Ovary (tissue), 9 donors: ENCODE results near the gene IRF8. TPM values are rescaled to one million over a fixed set of nuclear protein-coding genes. Genes with fewer than 3 reads are reported as not detected.
"Not testable (repeated sequence)": the region's sequence is repeated elsewhere in the genome, so short reads cannot be mapped to it uniquely, and the experiment has no call there.

Source experiments
- DNase-seq, 5 donors: peaks; one replicate each; pipeline ENCODE4 v3.0.0-alpha.2; 2019 to 2020
- H3K27ac ChIP-seq, 2 donors: fragments of 200-600 bp; one replicate each; pipeline versions ENCODE4 v1.5.1 to v1.8.0; 2019 to 2022
- H3K27me3 ChIP-seq: fragments of 200-600 bp; one replicate; pipeline ENCODE4 v1.8.0; 2022
- H3K36me3 ChIP-seq: fragments of 200-600 bp; sonication (generic); one replicate; pipeline ENCODE4 v1.5.1; 2019
- H3K4me1 ChIP-seq: one replicate; pipeline ENCODE4 v1.8.1; 2013; ENCODE audit warnings: mild to moderate bottlenecking, moderate library complexity; ENCODE audit not compliant: insufficient read depth
- H3K4me3 ChIP-seq: fragments of 200-600 bp; sonication (generic); one replicate; pipeline ENCODE4 v1.5.1; 2017
- H3K9me3 ChIP-seq, 2 donors: fragments of 200-600 bp in 1 of 2; sonication (generic) in 1 of 2; one replicate each; pipeline versions ENCODE4 v1.5.1 to v1.8.1; 2013 to 2019; ENCODE audit warnings: mild to moderate bottlenecking in 1 of 2, moderate library complexity in 1 of 2
- CTCF ChIP-seq, 3 donors: fragments of 450-650 bp in 2 of 3; fragments of 200-600 bp in 1 of 3; IDR thresholded peaks; one replicate each; pipeline versions ENCODE4 v1.5.1 to v1.8.0; 2016 to 2022; ENCODE audit warnings: antibody characterized with exemption in 3 of 3, mild to moderate bottlenecking in 1 of 3
- EP300 ChIP-seq: sonication (generic); formaldehyde crosslinking; IDR thresholded peaks from one replicate; pipeline ENCODE4 v1.6.1; 2017; ENCODE audit warnings: antibody characterized with exemption
- POLR2A ChIP-seq: fragments of 450-650 bp; IDR thresholded peaks from one replicate; pipeline ENCODE4 v1.6.1; 2017; ENCODE audit warnings: antibody characterized with exemption, mild to moderate bottlenecking, moderate library complexity
- WGBS, 3 donors: extraction: QIAGEN DNeasy Blood & Tissue Kit in 1 of 3; methylation state at CpG; one replicate each; pipeline versions ENCODE4 v1.1.5 to v1.1.7; 2013 to 2017; 5-methylcytosine and 5-hydroxymethylcytosine counted together
- intact Hi-C, 4 donors: fragments of 100-400 bp; cut with DNase I; formaldehyde crosslinking; loops; one replicate each; pipeline versions ENCODE4 v1.11.0 to v1.15.1; 2022 to 2023
- polyA plus RNA-seq, 2 donors: library from polyadenylated mRNA; stranded (reverse); fragments of 200-250 nt in 1 of 2; fragments of 350-450 nt in 1 of 2; fragmentation: Illumina TruSeq in 1 of 2; extraction: RNeasy Lipid Tissue Mini Kit (QIAGEN cat#74804) in 1 of 2; gene quantifications; one replicate each; pipeline ENCODE4 v1.2.3, GENCODE V29; 2013 to 2014
- total RNA-seq, 7 donors: library from RNA; depleted of rRNA in 2 of 7; stranded (reverse); fragments of >200 nt in 2 of 7; fragmentation: NEBNext Ultra II Directional in 3 of 7; extraction: Animal tissue kit (Norgen Biotek cat#: 25700) in 3 of 7; gene quantifications; one replicate each; pipeline versions ENCODE4 v1.1.0 to v1.2.4, GENCODE V29; 2016 to 2023
- donor health status: DM: no; HTN: no; CAD: no; lungs with moderate emphysema.
- donor health status: DM: no; HTN: no; CAD: no.
- donor health status: Bipolar disorder and iron deficiency.
- donor health status: DM: yes; HTN: yes; CAD: no.
- donor health status: DM: no; HTN: no; CAD: no.
- donor health status: DM: yes; HTN: yes; CAD: no.

The IRF8 gene
- total and polyA plus RNA-seq, 9 donors, result 1.8 to 24.1 (median 3.6) TPM

- no peak overlapping the region for H3K4me3 ChIP-seq
- intact Hi-C loops, result no loop called here
- H3K9me3 ChIP-seq, result no peaks in the 10 kb centered on the region
- no peaks in the 10 kb centered on the region for H3K27me3 ChIP-seq
- DNase-seq, result no peak
- WGBS, 3 donors, result 95 to 98% (median 98%) methylated on average over 20 of the region's 20 CpGs
- no peaks in the 10 kb centered on the region for H3K36me3 ChIP-seq
- no peak overlapping the region for H3K27ac ChIP-seq
- no peak for TF ChIP-seq POLR2A
- TF ChIP-seq CTCF (IDR thresholded peaks at IDR 0.05), result no peak
- TF ChIP-seq EP300, result no peak
- H3K4me1 ChIP-seq, result peaks cover 5% of the 10 kb centered on the region
These were observed 6.4 kb downstream of the IRF8 start for GRCh38 chr16:85905110-85906095.

DNA sequence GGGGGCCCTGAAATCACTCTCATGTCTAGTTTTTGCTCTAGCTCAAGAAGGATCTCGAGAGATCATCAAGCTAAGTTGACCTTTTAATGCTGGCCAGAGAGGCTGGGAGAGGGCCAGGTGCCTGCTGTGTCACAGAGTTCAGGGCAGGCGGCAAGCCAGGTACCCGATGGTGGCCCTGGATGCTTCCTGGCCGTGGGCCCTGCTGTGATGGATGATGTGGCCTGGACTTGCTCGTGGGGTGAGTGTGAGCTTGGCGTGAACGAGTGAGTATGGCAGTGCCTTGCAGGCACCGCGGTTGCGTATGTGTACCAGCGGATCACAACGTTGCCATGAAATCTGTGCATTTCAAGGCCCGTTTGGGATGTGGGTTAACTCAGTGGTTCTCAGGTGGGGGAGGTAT, 7.4 kb downstream of the IRF8 start:
- H3K27me3 ChIP-seq, result no peaks in the 10 kb centered on the region
- no peaks in the 10 kb centered on the region for H3K9me3 ChIP-seq
- WGBS, 3 donors, result 92 to 96% (median 95%) methylated on average over 13 of the region's 13 CpGs
- no peaks in the 10 kb centered on the region for H3K36me3 ChIP-seq
- intact Hi-C loops, result no loop called here
- no peak overlapping the region for H3K27ac ChIP-seq
- TF ChIP-seq EP300, result no peak
- TF ChIP-seq CTCF (IDR thresholded peaks at IDR 0.05), result no peak
- TF ChIP-seq POLR2A, result no peak
- H3K4me3 ChIP-seq, result no peak overlapping the region
- DNase-seq, result no peak
- H3K4me1 ChIP-seq, result peaks cover 5% of the 10 kb centered on the region

DNA sequence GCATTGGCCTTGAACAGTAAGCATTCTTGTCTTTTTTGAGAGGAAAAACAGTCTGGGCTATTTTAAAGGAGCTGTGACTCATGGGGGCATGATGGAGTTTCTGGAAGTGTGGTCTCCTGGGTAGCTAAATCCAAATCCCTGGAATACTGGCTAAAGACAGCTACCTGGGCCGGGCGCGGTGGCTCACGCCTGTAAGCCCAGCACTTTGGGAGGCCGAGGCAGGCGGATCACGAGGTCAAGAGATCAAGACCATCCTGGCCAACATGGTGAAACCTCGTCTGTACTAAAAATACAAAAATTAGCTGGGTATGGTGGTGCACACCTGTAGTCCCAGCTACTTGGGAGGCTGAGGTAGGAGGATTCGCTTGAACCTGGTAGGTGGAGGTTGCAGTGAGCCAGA, 8.3 kb downstream of the IRF8 start:
- H3K27ac ChIP-seq, H3K4me3 ChIP-seq, H3K4me1 ChIP-seq, intact Hi-C loops, H3K36me3 ChIP-seq, DNase-seq, H3K9me3 ChIP-seq, H3K27me3 ChIP-seq: not testable (repeated sequence)
- WGBS, 3 donors, result 83 to 92% (median 88%) methylated on average over 9 of the region's 9 CpGs

GRCh38 chr16:85908444-85908843, 9.5 kb downstream of the IRF8 start:
- H3K4me1 ChIP-seq, result peaks cover 6% of the 10 kb centered on the region
- DNase-seq, result no peak
- no peaks in the 10 kb centered on the region for H3K36me3 ChIP-seq
- 89 to 95% (median 90%) methylated on average over 3 of the region's 3 CpGs for WGBS, 3 donors
- intact Hi-C loops, result no loop called here
- H3K27me3 ChIP-seq, result no peaks in the 10 kb centered on the region
- H3K27ac ChIP-seq, result no peak overlapping the region
- no peak overlapping the region for H3K4me3 ChIP-seq
- TF ChIP-seq EP300, result no peak
- TF ChIP-seq POLR2A, result no peak
- TF ChIP-seq CTCF (IDR thresholded peaks at IDR 0.05), result no peak
- no peaks in the 10 kb centered on the region for H3K9me3 ChIP-seq

DNA sequence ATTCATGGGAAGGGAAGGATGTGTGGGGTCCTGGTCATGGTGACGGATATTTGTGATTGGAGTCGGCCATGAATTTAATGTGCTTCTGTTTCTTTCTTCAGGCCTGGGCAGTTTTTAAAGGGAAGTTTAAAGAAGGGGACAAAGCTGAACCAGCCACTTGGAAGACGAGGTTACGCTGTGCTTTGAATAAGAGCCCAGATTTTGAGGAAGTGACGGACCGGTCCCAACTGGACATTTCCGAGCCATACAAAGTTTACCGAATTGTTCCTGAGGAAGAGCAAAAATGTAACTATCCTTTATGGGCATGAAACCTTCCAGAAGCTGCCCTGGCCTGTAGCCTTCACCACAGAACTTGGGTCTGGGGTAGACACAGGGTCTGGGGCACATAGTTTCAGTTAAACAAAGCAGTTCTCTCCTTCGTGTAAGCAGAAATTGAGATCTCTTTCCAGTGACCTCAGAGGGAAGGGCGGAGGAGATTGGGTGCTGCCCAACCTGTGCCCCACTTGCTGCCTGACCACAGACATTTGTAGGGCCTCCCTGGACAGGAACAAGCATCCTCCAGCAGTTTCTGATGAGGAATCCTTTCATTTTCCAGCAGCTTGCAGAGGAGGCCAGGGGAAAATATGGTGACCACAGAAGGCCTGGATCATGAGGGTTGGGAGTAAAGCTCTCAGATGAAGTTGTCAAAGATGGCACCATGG, 10.1 kb downstream of the IRF8 start:
- peaks cover 6% of the 10 kb centered on the region for H3K4me1 ChIP-seq
- no peaks in the 10 kb centered on the region for H3K9me3 ChIP-seq
- no peak for DNase-seq
- no peak overlapping the region for H3K27ac ChIP-seq
- no peak for TF ChIP-seq POLR2A
- no peak for TF ChIP-seq EP300
- no peak for TF ChIP-seq CTCF (IDR thresholded peaks at IDR 0.05)
- no peaks in the 10 kb centered on the region for H3K36me3 ChIP-seq
- WGBS, 3 donors, result 90 to 94% (median 91%) methylated on average over 10 of the region's 10 CpGs
- no peak overlapping the region for H3K4me3 ChIP-seq
- intact Hi-C loops, result no loop called here
- no peaks in the 10 kb centered on the region for H3K27me3 ChIP-seq
